Measurements from ENCODE around the gene RAPGEFL1.
"Not testable (repeated sequence)": the region's sequence is repeated elsewhere in the genome, so short reads cannot be mapped to it uniquely, and the experiment has no call there.

Gene RAPGEFL1

DNA sequence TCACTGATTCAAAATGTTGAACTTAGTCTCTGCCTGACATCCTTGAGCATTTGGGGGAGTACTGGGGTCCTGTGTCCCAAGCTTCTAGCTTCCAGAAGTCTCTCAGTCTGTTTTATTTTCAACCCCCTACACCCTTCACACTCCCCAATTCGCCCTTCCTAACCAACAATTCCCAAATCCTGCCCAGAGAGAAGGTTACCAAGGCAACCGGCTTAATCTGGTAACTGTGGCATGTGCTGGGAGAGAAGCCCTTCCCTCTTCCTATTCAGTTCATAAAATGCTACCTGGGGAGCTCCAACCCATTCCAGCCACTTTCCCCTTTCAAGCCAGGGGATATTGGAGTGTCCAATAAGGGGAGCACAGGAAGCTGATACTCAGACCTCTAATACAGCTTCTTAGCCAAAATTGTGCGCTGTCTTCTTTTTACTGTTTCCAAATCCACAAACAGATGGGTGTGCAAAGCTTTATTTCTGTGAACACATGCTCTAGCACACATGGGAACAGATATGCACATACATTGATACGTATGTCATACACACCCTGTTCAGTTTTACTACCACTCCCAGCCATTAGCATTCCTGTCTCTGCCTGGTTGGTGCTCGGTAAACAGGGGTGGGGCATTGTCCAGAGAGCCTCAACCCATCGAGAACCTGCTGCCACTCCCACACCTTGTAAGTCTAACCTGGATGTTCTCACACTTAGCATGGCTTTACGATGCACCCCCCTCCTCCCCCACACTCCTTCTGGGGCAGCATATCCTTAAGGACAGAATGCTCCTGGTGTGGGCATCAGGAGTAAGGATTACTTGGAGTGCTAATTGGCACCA is 1.1 kb upstream of the RAPGEFL1 start:
- DNase-seq: no peak

GRCh38 chr17:40176754-40177110 is 538 bp upstream of the RAPGEFL1 start:
- no peak for DNase-seq

DNA sequence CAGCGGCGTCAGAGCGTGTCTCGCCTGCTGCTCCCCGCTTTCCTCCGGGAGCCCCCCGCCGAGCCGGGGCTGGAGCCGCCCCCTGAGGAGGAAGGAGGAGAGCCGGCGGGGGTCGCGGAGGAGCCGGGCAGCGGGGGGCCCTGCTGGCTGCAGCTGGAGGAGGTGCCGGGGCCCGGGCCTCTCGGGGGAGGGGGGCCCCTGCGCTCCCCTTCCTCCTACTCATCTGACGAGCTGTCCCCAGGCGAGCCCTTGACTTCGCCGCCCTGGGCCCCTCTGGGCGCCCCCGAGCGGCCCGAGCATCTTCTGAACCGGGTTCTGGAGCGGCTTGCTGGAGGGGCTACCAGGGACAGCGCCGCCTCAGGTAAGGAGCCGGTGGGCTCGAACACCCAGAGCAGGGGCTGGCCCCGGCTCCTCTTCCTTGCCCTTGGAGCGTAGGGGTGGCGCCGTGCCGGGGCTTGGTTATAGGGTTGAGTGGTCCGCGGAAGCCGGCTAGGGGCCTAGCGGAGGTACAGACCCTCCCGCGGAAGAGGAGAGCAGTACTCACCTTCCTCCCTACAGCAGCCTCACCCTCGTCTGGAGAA is 841 bp downstream of the RAPGEFL1 start:
- no peak for DNase-seq

DNA sequence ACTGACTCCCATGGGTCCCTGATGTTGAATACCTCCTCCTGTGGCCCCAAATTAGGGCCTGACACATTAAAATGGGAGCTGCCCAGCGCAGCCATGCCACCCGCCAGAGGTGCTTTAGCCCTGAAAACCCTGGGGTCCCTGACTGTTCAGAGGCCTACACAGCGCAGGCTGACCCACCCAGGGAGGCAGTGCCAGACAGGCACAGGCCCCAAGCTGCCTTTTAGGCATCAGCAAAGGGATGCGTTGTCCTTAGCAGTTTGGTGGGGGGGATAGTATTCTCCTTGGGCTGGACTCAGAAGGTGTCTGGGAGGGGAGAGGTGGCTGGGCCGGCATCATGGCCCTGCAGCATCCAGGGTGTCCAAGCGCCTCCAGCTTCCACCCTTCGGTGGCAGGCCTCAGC is 1.4 kb downstream of the RAPGEFL1 start:
- no peak for DNase-seq

GRCh38 chr17:40179923-40180659 is 2.8 kb downstream of the RAPGEFL1 start:
- DNase-seq: no peak

DNA sequence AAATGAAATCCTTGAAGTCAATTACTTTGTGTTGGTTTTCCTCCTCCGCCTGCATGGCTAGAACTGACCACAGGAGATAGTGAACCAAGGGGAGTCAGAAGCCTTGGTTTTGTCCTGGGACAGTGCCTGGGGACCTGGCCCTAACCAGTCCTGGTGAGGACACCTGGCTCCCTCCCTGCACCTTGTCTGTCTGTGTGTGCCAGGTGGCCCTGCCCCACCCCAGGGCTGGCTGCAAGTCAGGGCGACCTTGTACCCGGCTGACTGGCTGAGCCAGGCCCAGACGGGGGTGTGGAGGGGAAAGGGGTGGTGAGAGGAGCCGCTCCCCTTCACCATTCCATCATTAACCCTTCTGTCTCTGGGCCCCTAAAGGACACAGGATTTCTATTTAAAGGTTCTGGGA is 3.4 kb downstream of the RAPGEFL1 start:
- DNase-seq: no peak

GRCh38 chr17:40181205-40181604 is 3.9 kb downstream of the RAPGEFL1 start:
- DNase-seq: no peak

GRCh38 chr17:40182606-40183005 is 5.3 kb downstream of the RAPGEFL1 start:
- DNase-seq: no peak

DNA sequence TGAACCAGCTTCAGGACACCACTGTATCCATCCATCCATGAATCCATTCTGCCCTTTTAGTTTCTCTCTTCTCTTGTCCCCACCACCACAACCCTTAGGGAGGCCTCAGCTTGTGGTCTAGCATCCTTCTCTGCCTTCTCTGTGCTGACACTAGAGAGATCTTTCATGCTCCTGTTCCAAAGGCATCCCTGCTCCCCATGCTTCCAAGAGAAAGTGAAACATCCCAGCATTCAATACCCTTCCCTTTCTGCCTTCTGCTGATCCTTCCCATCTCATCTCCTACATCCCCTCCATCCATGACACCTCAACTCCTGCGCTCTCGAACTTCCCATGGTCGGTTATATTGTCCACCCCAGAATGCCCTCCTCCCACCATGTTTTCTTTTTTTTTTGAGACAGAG is 10.0 kb downstream of the RAPGEFL1 start:
- no peak for DNase-seq

- DNase-seq: no peak
Measured at GRCh38 chr17:40188694-40189093, 11.4 kb downstream of the RAPGEFL1 start.

- no peak for DNase-seq
Measured at GRCh38 chr17:40190197-40191021, 13.1 kb downstream of the RAPGEFL1 start.

DNA sequence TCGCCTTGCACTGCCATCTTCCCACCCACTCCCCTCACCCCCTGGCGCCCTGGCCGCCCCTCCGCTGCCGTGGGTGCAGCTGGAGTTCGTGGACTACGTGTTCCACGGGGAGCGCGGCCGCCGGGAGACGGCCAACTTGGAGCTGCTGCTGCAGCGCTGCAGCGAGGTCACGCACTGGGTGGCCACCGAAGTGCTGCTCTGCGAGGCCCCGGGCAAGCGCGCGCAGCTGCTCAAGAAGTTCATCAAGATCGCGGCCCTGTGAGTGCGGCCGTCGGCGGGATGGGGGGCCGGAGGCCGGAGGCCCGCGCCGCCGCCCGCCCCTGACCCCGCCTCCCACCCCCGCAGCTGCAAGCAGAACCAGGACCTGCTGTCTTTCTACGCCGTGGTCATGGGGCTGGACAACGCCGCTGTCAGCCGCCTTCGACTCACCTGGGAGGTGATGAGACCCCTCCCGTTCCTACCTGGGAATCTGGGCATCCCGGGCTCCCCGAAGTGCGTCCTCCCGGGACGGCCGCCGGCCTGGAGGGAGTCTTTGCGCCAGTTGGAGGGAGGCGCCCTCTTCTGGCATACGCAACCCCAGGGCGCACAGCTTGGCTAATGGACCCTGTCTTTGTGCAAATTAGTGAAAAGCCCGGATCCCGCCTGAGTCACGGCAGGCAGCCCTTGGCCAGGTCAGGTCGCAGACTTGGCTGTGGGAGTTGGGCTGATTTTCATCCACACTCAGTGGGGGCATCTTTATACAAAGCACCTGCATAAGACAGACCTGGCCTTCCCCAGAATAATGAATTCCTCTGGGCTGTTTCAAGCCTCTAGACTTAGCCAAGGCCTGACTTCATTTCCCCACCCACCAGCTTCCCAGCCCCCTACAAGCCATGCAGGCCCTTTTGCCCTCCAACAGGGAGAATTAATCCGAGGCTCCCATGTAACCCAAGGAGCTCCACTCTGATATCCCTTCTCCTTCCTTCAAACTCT is 14.3 kb downstream of the RAPGEFL1 start:
- DNase-seq: peak; percentile 42

DNA sequence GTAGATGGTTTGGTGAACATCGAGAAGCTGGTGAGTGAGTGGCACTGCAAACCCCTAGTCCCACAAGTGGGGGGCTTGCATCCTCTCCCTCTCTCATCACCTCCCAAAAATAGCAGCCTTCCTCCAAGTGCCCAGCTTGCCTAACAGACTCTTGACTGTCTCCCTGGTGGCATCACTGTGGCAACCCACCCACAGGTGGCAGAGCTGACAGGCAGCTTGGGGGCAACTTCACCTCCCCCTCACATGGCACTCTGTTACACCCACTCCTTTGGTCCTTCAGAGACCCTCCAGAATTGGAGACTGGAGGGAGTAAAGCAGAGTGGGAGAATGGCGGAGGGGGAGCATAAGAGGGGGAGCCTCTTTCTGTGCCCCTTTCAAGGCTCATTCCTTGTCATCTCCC is 15.7 kb downstream of the RAPGEFL1 start:
- no peak for DNase-seq

GRCh38 chr17:40194821-40195220 is 17.6 kb downstream of the RAPGEFL1 start:
- no peak for DNase-seq

- no peak for DNase-seq
Measured at GRCh38 chr17:40197550-40197949, 20.3 kb downstream of the RAPGEFL1 start.

GRCh38 chr17:40197965-40198456 is 20.7 kb downstream of the RAPGEFL1 start:
- DNase-seq: not testable (repeated sequence)

DNA sequence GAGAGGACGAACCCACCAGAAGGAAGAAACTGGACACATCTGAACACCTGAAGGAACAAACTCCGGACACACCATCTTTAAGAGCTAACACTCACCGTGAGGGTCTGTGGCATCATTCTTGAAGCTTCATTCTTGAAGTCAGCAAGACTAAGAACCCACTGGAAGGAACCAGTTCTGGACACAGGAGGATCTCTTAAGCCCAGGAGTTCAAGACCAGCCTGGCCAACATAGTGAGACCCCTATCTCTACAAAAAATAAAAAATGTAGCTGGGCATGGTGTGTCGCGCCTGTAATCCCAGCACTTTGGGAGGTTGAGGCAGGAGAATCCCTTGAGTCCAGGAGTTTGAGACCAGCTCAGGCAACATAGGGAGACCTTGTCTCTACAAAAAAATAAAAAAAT is 21.3 kb downstream of the RAPGEFL1 start:
- no peak for DNase-seq

GRCh38 chr17:40203131-40203530 is 25.9 kb downstream of the RAPGEFL1 start:
- no peak for DNase-seq

GRCh38 chr17:40206193-40206592 is 28.9 kb downstream of the RAPGEFL1 start:
- DNase-seq: not testable (repeated sequence)

- no peak for DNase-seq
Measured at GRCh38 chr17:40209404-40210093, 32.3 kb downstream of the RAPGEFL1 start.

- not testable (repeated sequence) for DNase-seq
Measured at GRCh38 chr17:40213914-40214313, 36.6 kb downstream of the RAPGEFL1 start.
